ENCODE results near the gene PLA2G4D. TPM values are rescaled to one million over a fixed set of nuclear protein-coding genes. Genes with fewer than 3 reads are reported as not detected.

Gene PLA2G4D
- total and polyA plus RNA-seq, 2 experiments from 2014 or later, result 0.07 to 0.15 TPM

DNA sequence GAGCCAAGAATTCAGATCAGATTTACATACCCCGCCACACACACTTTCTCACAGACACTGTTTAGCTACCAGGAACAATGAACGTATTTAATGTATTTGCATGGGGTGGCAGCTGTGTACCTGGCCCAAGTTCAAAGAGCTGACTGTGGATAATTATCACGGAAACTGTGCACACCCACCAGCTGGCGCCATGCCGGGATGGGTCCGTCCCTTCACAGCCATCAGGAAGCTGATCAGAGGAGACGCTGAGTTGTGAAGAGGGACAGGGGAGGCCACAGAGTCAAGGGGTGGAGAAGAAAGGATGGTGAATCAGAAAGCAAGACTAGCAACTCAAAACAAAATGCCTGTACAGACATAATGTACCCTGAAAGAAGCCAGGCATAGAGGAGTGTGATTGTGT is 13.1 kb upstream of the PLA2G4D start (continued):
- TF ChIP-seq, protein P1, sequence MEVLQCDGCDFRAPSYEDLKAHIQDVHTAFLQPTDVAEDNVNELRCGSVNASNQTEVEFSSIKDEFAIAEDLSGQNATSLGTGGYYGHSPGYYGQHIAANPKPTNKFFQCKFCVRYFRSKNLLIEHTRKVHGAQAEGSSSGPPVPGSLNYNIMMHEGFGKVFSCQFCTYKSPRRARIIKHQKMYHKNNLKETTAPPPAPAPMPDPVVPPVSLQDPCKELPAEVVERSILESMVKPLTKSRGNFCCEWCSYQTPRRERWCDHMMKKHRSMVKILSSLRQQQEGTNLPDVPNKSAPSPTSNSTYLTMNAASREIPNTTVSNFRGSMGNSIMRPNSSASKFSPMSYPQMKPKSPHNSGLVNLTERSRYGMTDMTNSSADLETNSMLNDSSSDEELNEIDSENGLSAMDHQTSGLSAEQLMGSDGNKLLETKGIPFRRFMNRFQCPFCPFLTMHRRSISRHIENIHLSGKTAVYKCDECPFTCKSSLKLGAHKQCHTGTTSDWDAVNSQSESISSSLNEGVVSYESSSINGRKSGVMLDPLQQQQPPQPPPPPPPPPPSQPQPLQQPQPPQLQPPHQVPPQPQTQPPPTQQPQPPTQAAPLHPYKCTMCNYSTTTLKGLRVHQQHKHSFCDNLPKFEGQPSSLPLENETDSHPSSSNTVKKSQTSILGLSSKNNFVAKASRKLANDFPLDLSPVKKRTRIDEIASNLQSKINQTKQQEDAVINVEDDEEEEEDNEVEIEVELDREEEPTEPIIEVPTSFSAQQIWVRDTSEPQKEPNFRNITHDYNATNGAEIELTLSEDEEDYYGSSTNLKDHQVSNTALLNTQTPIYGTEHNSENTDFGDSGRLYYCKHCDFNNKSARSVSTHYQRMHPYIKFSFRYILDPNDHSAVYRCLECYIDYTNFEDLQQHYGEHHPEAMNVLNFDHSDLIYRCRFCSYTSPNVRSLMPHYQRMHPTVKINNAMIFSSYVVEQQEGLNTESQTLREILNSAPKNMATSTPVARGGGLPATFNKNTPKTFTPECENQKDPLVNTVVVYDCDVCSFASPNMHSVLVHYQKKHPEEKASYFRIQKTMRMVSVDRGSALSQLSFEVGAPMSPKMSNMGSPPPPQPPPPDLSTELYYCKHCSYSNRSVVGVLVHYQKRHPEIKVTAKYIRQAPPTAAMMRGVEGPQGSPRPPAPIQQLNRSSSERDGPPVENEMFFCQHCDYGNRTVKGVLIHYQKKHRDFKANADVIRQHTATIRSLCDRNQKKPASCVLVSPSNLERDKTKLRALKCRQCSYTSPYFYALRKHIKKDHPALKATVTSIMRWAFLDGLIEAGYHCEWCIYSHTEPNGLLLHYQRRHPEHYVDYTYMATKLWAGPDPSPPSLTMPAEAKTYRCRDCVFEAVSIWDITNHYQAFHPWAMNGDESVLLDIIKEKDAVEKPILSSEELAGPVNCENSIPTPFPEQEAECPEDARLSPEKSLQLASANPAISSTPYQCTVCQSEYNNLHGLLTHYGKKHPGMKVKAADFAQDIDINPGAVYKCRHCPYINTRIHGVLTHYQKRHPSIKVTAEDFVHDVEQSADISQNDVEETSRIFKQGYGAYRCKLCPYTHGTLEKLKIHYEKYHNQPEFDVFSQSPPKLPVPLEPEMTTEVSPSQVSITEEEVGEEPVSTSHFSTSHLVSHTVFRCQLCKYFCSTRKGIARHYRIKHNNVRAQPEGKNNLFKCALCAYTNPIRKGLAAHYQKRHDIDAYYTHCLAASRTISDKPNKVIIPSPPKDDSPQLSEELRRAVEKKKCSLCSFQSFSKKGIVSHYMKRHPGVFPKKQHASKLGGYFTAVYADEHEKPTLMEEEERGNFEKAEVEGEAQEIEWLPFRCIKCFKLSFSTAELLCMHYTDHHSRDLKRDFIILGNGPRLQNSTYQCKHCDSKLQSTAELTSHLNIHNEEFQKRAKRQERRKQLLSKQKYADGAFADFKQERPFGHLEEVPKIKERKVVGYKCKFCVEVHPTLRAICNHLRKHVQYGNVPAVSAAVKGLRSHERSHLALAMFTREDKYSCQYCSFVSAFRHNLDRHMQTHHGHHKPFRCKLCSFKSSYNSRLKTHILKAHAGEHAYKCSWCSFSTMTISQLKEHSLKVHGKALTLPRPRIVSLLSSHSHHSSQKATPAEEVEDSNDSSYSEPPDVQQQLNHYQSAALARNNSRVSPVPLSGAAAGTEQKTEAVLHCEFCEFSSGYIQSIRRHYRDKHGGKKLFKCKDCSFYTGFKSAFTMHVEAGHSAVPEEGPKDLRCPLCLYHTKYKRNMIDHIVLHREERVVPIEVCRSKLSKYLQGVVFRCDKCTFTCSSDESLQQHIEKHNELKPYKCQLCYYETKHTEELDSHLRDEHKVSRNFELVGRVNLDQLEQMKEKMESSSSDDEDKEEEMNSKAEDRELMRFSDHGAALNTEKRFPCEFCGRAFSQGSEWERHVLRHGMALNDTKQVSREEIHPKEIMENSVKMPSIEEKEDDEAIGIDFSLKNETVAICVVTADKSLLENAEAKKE (CRISPR knock-in tag; IDR thresholded peaks at IDR 0.05), result no peak
- no peak for TF ChIP-seq POLR2AphosphoS5 (IDR thresholded peaks at IDR 0.05; ENCODE audit: low read depth)
- no peak for TF ChIP-seq CTCF (conservative IDR thresholded peaks at IDR 0.05; ENCODE audit: low read depth in 2 of 2)

DNA sequence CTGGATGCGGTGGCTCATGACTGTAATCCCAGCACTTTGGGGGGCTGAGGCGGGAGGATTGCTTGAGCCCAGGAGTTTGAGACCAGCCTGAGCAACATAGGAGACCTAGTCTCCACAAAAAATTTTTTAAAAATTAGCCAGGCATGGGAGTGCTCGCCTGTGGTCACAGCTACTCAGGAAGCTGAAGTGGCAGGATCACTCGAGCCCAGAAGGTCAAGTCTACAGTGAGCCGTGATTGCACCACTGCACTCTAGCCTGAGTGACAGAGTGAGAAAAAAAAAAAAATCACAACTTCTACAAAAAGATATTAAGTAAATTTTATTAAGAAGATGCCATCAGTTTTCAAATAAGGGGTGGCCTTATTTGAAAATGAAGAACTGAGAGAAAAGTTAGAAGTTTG is 11.9 kb upstream of the PLA2G4D start:
- H4K20me1 ChIP-seq (replicated peaks; ENCODE audit: insufficient read depth), result no peaks in the 10 kb centered on the region
- no peak overlapping the region for H3K27ac ChIP-seq (ENCODE audit: low read depth)
- H3K4me3 ChIP-seq, result no peak overlapping the region
- no peaks in the 10 kb centered on the region for H3K36me3 ChIP-seq (ENCODE audit: insufficient read depth)
- no peak overlapping the region for H3K4me2 ChIP-seq
- DNase-seq (ENCODE audit: low spot score), result no peak
- H3K9me3 Mint-ChIP-seq, result no peaks in the 10 kb centered on the region
- no peak overlapping the region for H3K27ac Mint-ChIP-seq
- peaks cover 4% of the 10 kb centered on the region for H3K27me3 Mint-ChIP-seq (ENCODE audit: insufficient read depth, low read depth, poor library complexity)
- peaks cover 4% of the 10 kb centered on the region for H3K4me1 Mint-ChIP-seq
- H3K27me3 ChIP-seq (ENCODE audit: insufficient read depth), result no peaks in the 10 kb centered on the region
- H3F3A ChIP-seq (replicated peaks; ENCODE audit: low read depth), result no peaks in the 10 kb centered on the region
- no peaks in the 10 kb centered on the region for H3K4me1 ChIP-seq (ENCODE audit: insufficient read depth)
- H3K36me3 Mint-ChIP-seq (ENCODE audit: low read depth), result no peaks in the 10 kb centered on the region
- ATAC-seq, result no peak
- no peaks in the 10 kb centered on the region for H3K79me2 ChIP-seq (replicated peaks; ENCODE audit: insufficient read depth)
- H3K9me2 ChIP-seq (ENCODE audit: insufficient read depth), result no peaks in the 10 kb centered on the region
- no peak overlapping the region for H2AFZ ChIP-seq
- no peak for TF ChIP-seq EZH2phosphoT487 (IDR thresholded peaks at IDR 0.05; ENCODE audit: unreplicated experiment)
- H3K4me3 Mint-ChIP-seq, result no peak overlapping the region
